ENCODE data around the gene RIMBP2.

The RIMBP2 gene

DNA sequence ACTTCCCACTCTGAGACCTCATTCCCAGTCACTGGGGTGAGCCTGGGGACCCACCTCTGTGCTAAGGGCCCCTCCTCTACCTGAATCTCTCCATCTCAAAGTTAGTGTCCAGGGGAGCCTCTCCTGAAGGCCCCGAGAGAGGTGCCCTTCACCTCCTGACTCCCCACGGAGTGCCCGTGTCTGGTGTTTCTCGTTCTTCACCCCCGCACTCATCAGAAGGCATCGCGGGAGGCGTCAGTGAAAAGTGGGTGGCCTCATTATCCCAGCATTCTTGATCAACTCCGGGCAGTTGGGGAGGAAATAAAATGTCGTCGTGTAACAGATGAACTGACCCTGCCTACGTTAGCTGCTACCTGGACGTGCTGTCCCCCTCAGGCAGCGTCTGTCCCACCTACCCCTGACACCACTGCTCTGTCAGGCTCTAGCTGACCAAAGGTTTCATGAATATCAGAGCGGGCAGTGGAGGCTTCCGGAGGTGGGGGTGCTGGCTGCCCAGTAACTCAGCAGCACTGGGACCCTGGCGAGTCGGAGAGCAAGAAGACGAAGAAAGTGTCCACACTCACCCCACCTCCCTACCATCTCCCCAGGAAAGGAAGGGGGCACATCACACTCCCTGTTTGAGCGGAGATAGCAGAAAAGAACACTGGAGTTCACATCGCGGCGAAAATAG lies 275.6 kb downstream of the RIMBP2 start:
- no peak for DNase-seq (ENCODE audit: low read depth in 2 of 2)

GRCh38 chr12:130439250-130439649 lies 276.8 kb downstream of the RIMBP2 start:
- DNase-seq (ENCODE audit: low read depth in 2 of 2) = no peak

DNA sequence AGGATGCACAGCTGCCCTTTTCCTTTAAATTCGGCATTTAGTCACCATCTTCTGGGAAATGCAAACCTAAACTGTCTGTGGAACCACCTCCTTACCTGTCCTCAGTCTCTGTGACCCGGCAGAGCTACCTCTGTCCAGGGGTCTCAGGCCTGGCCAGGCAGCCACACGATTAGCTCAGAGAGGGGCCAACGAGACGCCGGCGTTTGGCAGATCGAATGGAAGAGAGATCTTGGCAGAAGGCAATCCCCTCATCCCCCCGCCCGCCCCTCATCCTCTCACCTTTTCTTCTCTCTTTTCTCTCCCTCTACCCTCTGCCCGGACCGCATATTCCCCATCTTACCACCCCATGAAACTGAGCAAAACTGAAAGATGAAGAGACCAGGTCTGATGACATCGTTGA lies 277.4 kb downstream of the RIMBP2 start:
- no peak for DNase-seq (ENCODE audit: low read depth in 2 of 2)

DNA sequence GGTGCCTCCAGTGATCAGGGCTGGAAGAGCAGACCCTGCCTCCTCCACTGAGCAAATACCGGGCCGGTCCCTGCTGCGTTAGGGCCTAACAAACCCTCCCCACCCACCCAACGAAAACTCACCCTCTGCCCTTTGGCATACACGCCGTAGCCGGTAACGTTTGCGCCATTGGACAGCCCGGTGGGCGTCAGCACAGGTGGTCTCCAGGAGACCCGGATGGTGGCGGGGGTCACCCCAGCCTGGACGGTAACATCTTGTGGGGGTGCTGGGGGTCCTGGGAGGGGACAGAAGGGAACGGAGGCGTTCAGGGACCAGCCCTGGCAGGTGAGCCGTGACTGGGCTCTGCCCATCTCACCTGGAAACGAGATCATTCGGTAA lies 277.9 kb downstream of the RIMBP2 start:
- no peak for DNase-seq (ENCODE audit: low read depth in 2 of 2)

GRCh38 chr12:130437555-130438242 lies 278.4 kb downstream of the RIMBP2 start:
- DNase-seq (ENCODE audit: low read depth in 2 of 2) = no peak

- no peak for DNase-seq (ENCODE audit: low read depth in 2 of 2)
These were observed 279.2 kb downstream of the RIMBP2 start for GRCh38 chr12:130436741-130437501.

- DNase-seq (ENCODE audit: low read depth in 2 of 2) = no peak
These were observed 280.3 kb downstream of the RIMBP2 start for GRCh38 chr12:130435826-130436225.

DNA sequence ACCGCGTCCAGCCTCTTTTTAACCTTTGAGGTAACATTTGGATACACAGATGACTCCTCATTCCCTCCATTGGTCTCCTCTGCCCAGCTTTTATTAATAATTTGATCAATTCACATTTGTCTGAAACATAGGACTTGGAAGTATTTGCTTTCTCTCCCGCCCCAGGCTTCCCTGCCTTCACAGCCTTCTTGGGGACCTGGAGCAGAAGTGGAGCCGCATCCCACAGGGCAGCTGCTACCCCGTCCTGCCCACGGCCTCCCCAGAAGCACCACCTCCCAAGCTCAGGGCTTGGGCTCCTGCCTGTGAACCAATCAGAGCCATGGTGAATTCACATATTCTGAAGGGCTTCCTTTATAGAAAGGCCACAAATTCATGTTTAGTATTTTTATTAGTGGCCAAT lies 280.8 kb downstream of the RIMBP2 start:
- no peak for DNase-seq (ENCODE audit: low read depth in 2 of 2)

DNA sequence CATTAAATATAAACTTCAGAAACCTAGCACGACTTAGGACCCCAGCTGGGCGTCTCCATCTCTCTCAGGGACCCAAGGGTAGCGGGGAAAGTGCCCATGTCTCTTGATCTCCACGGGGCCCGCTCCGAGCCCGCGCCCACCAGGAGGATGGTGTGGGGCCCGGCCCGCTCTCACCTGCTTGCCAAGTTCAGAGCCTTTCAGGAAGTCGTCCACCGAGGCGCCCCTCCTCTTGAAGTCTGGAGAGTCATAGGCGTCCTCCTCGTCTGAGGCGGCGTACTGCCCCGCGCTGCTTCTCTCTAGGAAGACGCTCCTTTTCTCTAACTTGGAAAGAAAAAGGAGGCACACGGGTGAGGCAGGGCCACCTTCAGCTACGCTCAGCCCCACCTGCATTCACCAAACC lies 281.5 kb downstream of the RIMBP2 start:
- no peak for DNase-seq (ENCODE audit: low read depth in 2 of 2)

DNA sequence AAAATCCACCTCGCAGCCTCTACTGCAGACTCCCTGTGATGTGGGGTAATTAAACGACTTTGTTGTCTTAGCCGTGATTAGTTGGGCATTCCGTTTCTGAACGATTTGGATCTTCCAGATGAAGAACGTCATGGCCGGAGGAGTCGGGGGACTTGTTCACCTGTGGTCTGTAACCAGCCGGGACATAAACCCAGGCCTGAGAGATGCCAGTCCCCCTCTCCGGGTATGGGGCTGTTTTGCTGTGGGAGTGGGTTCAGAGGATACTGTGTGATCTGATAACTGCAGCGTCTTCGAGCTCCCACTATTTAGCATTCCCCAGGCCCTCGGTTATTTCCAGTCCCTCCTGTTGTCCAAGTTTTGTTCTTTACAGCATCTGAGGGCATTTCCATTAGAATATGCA lies 282.3 kb downstream of the RIMBP2 start:
- no peak for DNase-seq (ENCODE audit: low read depth in 2 of 2)

DNA sequence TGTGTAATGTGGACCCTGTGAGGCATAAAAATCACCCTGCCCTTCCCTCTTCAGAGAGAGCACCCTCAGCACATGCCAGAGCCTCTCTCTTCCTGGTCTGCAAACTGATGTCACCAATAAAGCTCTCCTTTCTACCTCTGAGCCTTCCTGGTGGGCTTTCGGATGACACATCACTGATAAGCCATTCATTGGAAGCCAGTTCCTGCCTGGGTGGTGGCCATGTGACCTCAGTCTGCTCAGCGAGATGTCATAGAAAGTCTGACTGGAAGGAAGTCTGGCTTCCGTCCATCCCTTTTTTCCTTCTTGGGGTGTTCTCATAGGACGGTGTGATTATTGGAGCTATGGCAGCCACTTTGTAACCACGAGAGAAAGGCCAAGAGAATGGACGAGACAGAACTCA lies 282.7 kb downstream of the RIMBP2 start:
- DNase-seq (ENCODE audit: low read depth in 2 of 2) = no peak

- DNase-seq (ENCODE audit: low read depth in 2 of 2) = no peak
These were observed 284.9 kb downstream of the RIMBP2 start for GRCh38 chr12:130431176-130431575.

DNA sequence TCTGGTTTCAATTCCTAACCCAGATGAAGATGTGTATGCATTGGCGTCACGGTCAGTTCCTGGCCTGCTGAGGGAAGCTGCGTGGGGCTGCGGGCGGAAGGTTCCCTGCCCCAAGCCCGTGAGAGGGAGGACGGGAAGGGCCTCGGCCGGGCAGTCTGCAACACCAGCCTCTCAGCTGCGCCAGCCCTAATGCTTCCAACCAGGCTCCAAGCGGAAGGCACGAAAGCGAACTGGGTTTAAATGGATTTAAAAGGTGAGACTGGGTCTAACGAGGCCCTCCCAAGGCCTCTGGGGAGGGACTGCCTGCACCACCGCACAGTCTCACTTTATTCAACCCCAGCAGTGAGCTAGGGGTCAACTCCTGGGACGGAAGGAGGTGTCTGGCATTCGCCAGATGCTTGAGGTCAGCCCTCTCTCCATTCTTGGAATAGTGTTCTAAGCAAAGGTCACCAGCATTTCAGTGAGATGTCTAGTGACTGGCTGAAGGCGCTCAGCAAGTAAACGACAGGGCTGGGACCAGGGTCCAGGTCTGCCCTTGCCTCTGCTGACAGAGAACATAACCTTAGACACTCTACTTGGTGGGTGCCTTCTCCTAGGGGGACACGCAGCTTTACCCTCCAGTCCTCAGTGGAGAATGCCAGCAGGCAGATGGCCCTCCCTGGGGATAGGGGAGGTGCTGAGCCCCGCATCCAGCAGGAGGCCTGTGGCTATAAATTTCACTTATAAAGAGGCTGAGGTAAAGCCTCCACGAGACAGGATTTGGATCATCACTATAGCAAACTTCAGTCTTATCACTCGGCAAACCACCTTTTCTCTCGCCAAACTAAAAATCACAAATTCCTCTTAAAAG lies 286.2 kb downstream of the RIMBP2 start:
- DNase-seq (ENCODE audit: low read depth in 2 of 2) = no peak

DNA sequence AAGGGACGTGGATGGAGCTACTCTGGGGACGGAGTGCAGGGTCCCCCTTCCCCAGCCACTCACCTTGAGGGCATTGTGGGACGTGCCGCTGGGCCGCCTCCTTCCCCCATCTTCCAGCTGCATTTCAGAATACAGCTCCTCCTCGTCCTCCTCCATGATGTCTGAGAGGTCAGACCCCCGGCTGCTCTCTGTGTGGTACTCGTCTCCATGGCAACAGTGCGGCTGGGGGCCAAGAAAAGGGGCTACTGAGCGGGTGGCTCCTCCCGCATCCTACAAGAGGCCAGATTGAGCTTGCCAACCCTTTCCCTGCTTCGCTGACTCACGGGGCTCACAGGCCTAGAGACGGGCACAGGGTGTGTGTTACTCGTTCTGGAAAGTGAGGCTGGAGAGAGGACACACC lies 288.0 kb downstream of the RIMBP2 start:
- no peak for DNase-seq (ENCODE audit: low read depth in 2 of 2)

DNA sequence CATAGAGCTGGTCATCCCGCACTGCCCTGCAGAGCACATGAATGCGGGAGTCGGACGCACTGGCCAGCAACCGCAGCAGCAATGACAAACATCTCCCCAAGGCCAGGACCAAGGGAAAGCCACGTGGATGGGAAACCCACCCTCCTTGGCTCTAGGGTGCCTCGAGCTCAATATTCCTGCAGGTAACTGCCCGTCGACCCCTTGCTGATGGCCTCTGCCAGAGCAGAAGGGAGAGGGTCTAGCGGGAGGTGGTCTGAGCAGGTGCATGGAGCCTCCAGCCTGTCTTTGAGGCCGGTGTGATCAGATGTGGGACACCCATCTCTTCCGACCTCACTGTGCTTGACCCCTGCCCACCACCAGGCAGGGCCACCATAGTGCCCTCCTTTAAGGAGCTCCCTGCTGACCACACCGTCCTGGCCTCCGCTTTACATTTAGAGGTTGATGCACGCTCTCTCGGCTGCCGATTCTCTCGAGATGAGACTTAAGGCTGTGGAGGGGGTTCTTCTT lies 288.7 kb downstream of the RIMBP2 start:
- DNase-seq (ENCODE audit: low read depth in 2 of 2) = no peak

DNA sequence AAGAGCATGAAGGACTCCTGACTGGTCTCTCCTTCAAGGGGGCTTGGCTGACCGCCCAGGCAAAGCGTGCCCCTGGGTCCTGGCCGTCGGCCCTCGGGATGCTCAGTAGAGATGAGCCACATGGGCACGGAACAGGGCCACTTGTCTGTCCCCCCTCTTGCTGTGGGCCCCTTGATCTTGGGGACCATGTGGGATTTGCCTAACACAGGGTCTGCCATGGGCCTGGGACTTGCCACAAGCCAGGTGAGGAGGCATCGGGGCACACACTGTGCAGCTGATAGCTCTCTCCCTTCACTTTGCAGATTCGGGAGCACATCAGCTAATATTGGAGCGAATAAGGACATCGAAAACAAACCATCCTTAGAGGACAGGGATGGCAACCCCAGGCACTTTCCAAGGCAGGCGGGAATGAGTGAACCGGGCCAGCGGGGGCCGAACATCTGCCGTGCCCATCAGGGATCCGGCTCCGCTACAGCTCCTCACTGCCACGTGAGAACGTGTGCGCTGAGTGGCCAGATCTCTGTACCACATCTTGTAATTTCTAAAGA lies 290.3 kb downstream of the RIMBP2 start:
- DNase-seq (ENCODE audit: low read depth in 2 of 2) = no peak

- DNase-seq (ENCODE audit: low read depth in 2 of 2) = no peak
These were observed 291.0 kb downstream of the RIMBP2 start for GRCh38 chr12:130424858-130425697.

- no peak for DNase-seq (ENCODE audit: low read depth in 2 of 2)
These were observed 291.9 kb downstream of the RIMBP2 start for GRCh38 chr12:130423991-130424857.

DNA sequence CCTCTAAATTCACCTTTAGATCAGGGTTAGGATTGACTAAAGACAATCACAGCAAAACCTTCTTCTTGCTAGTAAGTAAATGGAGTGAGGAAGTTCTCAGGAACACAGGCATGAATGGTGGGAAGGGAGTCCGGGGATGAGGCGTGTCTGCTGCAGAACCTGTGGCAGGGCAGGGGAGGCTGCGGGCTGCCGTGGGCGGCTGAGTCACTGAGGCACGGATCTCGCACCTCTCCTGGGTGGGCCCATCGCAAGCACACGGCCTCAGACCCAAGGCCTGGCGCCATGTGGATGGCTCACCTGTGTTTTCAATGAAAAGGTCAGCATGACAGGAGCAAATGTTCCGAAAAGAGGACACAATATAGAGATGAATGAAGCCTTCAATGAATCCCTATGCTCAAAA lies 293.0 kb downstream of the RIMBP2 start:
- DNase-seq (ENCODE audit: low read depth in 2 of 2) = no peak

GRCh38 chr12:130422676-130423075 lies 293.4 kb downstream of the RIMBP2 start:
- DNase-seq (ENCODE audit: low read depth in 2 of 2) = no peak
